Effector memory CD4-positive, alpha-beta T cell (primary cell): ENCODE data around the gene SH3PXD2A.

ENCODE experiments used
- DNase-seq, 3 donors: peaks; one replicate each; pipeline ENCODE4 v3.0.0-alpha.2; 2020
- H3K27ac ChIP-seq: 2 replicates; pipeline ENCODE4 v1.7.0; 2013; ENCODE audit warnings: mild to moderate bottlenecking, low read length, moderate library complexity; ENCODE audit not compliant: insufficient read depth, poor library complexity, severe bottlenecking
- H3K27me3 ChIP-seq: replicated peaks from 2 replicates; pipeline ENCODE4 v1.7.0; 2013; ENCODE audit warnings: mild to moderate bottlenecking, low read length; ENCODE audit not compliant: insufficient read depth, control insufficient read depth, poor library complexity, severe bottlenecking
- H3K36me3 ChIP-seq: 2 replicates; pipeline ENCODE4 v1.7.0; 2013; ENCODE audit warnings: mild to moderate bottlenecking, low read length, moderate library complexity; ENCODE audit not compliant: control insufficient read depth, insufficient read depth
- H3K4me1 ChIP-seq: 2 replicates; pipeline ENCODE4 v1.7.0; 2013; ENCODE audit warnings: low read length, mild to moderate bottlenecking; ENCODE audit not compliant: control insufficient read depth, insufficient read depth, poor library complexity, severe bottlenecking
- H3K4me3 ChIP-seq: 2 replicates; pipeline ENCODE4 v1.7.0; 2013; ENCODE audit warnings: low read length, low read depth, mild to moderate bottlenecking; ENCODE audit not compliant: insufficient read depth, poor library complexity, severe bottlenecking
- H3K9me3 ChIP-seq: 2 replicates; pipeline ENCODE4 v1.7.0; 2013; ENCODE audit warnings: mild to moderate bottlenecking, low read length, moderate library complexity; ENCODE audit not compliant: control insufficient read depth

The SH3PXD2A gene

DNA sequence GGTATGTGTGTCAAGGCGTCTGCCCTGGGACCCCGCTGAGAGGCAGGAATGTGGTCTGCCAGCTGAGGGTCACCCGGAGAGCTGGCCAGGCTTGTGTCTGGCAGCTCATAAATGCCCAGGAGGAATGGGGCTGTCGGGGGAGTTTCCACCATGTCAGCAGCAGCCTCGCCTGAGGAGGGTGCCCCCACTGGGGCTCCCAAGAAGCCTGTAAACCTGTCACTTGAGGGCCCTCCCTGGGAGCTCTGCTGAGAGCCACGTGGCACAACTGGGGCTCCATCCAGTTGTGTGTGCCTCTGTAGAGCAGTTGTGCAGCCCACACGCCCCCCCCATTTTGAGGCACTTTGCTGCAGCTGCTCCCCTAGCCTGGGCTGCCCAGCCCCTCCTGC lies 291.3 kb downstream of the SH3PXD2A start:
- no peak for DNase-seq

DNA sequence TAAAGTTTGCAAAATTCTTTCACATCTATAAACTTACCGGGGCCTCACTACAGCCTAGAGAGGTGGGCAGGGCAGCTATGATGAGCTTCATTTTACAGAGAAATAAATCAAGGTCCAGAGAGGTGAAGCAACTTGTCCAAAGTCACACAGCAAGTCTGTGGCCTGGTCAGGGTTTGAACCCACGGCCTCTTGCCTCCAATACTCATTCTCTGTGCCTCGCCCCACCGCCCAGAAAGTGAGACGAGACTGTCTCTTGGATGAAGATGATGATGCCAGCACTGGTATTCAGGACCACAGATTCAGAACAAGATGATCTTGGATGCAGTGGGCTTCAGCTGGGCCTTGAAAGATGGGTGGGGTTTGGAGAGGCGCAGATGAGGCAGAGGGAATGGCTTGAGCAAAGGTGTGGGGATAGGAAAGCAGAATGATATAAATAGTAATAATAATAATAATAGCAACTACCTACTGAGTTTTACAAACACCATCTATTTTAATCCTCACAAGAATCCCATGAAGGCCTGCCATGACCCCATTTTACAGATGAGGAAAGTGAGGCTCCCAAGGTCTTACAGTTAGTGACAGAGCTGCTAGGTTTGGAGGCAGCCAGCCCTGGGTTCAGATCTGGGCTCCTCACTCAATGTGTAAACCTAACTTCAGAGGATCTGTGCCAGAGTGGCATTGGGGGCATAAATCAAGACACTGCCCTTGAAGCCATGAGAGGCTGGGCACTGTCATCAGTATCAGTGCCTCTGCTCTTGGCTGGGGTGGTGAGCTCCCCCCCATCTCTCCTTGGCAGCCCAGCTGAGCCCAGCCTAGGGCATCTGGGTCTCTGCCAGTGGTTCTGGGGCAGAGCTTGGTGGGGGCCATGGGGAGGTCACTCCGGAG lies 291.9 kb downstream of the SH3PXD2A start:
- no peak overlapping the region for H3K4me3 ChIP-seq
- no peaks in the 10 kb centered on the region for H3K36me3 ChIP-seq
- no peaks in the 10 kb centered on the region for H3K4me1 ChIP-seq
- H3K27ac ChIP-seq: no peak overlapping the region
- H3K27me3 ChIP-seq: no peaks in the 10 kb centered on the region
- no peaks in the 10 kb centered on the region for H3K9me3 ChIP-seq
- DNase-seq: no peak

More for the DNA sequence above, 291.3 kb downstream of the SH3PXD2A start:
- Histone ChIP-seq H3K27me3 (no peaks in the 10 kb centered on the region), H3K9me3 (no peaks in the 10 kb centered on the region), H3K27ac (no peak overlapping the region), H3K36me3 (no peaks in the 10 kb centered on the region), H3K4me3 (no peak overlapping the region), H3K4me1 (no peaks in the 10 kb centered on the region)

DNA sequence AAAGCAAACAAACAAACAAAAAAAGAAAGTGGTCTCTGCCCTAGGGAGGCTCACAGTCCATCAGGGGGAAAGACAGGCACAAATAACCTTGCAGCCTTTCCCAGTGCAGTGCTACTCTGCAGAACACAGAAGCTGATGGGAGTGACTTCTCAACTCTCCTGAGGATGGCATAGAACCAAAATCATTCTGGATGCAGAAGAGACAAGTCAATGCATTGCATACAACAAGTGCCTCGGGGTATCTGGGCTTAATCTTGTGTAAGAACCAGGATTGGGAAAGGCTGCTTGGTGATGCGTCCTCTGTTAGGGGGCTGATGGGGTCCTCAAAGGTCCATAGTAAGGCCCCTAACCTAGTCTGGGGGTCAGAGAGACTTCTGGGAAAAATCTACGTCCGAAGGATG lies 293.0 kb downstream of the SH3PXD2A start:
- Histone ChIP-seq H3K27me3 (no peaks in the 10 kb centered on the region), H3K9me3 (no peaks in the 10 kb centered on the region), H3K4me3 (no peak overlapping the region), H3K4me1 (no peaks in the 10 kb centered on the region), H3K27ac (no peak overlapping the region), H3K36me3 (no peaks in the 10 kb centered on the region)
- DNase-seq: no peak

DNA sequence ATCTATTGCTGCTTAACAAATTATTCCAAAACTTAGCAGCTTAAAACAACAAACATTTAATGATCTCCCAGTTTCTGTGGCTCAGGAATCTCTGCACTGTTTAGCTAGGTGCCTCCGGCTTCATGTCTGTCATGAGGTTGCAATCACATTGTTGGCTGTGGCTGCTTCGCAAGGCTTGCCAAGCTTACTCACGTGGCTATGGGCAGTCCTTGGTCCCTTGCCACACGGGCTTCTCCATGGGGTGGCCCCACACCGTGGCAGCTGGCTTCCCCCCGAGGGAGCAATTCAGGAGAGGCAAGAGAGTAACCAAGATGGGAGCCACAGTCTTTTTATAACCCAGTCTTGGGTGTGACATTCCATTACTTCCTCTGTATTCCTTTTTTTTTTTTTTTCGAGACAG lies 294.5 kb downstream of the SH3PXD2A start:
- no peaks in the 10 kb centered on the region for H3K27me3 ChIP-seq
- H3K27ac ChIP-seq: no peak overlapping the region
- H3K9me3 ChIP-seq: no peaks in the 10 kb centered on the region
- no peak for DNase-seq
- no peaks in the 10 kb centered on the region for H3K36me3 ChIP-seq
- no peaks in the 10 kb centered on the region for H3K4me1 ChIP-seq
- H3K4me3 ChIP-seq: no peak overlapping the region

DNA sequence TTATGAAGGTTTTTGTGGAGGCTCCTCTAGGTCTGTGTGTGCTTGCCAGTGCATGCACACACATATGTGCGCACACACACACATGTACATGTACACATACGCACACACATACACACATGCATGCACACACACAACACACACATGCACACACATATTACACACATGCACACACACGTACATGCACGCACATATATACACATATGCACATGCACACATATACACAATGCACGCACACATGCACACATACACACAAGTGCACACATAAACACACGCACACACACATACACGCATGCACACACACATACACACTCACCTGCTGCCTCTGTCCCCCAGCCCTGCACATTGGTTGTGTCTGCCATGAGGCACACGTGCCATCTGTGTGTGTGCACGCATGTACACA lies 295.6 kb downstream of the SH3PXD2A start:
- H3K27me3 ChIP-seq: no peaks in the 10 kb centered on the region
- H3K36me3 ChIP-seq: no peaks in the 10 kb centered on the region
- H3K4me3 ChIP-seq: no peak overlapping the region
- no peaks in the 10 kb centered on the region for H3K9me3 ChIP-seq
- no peaks in the 10 kb centered on the region for H3K4me1 ChIP-seq
- H3K27ac ChIP-seq: no peak overlapping the region
- DNase-seq: no peak

DNA sequence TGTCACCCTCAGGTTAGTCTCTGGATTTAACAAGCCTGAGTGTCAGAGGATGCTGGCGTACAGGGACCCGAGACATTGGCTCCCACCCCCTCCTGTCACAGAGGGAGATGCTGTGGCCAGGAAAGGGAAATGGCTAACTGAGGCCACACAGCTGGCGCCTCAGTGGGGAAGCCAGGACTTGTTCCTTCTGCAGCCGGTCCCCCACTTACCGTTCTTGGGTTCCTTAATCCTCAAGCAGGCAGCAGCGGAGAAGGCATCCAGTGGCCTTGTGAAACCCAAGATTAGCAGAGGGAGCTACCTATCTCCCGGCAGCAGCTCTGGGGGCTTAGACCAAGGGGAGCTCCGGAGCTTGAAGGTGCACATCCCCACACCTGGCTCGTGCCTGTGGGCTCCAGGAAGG lies 296.5 kb downstream of the SH3PXD2A start:
- H3K27me3 ChIP-seq: no peaks in the 10 kb centered on the region
- no peaks in the 10 kb centered on the region for H3K9me3 ChIP-seq
- H3K27ac ChIP-seq: no peak overlapping the region
- no peak overlapping the region for H3K4me3 ChIP-seq
- no peaks in the 10 kb centered on the region for H3K4me1 ChIP-seq
- DNase-seq: no peak
- H3K36me3 ChIP-seq: no peaks in the 10 kb centered on the region

DNA sequence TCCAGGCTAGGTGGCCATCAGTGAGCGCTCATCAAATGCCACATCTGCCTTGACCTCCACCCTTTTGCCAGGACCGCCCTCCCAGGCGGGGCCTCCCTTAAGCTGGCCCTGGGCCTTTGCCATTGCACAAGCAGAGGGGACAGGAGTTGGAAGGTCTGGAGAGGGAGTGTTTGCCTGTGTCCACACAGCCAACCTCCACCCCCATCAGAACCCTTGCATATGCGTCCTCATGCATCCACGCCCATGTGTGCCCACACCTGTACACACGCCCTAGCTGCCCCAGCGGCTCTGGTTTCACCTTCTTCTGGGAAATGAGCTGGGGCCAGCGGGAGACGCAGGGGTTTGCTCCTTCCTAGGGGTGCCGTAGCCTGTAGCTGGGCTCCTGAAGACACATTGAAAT lies 297.9 kb downstream of the SH3PXD2A start:
- no peak for DNase-seq
- Histone ChIP-seq H3K27me3 (no peaks in the 10 kb centered on the region), H3K27ac (no peak overlapping the region)

DNA sequence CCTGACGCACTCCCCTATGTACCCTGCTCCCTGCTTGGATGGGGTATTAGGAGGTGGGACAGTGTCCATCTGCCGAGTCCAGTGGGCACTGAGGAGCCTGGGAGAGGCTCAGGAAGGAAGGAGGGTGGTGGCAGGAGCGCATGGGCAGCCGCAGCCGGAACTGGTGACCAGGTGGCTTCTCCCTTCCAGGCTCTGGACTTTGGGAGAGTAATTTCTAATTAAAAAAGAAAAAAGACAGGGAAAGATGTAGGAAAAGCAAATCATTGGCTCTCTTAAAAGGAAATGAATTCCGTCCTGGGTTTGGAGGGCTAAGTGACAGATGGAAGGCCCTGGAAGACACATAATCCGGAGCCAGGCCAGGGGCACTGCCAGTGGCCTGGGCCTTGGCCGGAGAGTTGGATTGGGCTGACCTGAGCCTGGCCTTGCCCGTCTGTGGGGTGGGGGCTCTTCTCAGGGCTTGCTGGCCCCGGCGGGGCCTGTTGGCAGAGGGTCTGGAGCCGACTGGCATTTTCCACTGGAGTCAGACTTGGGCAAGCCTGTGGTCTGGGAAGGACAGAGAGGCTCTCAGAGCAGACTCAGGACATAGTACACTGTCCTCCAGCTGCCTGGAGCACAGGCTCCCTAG lies 298.9 kb downstream of the SH3PXD2A start:
- Histone ChIP-seq H3K9me3 (no peaks in the 10 kb centered on the region), H3K4me1 (no peaks in the 10 kb centered on the region), H3K27me3 (no peaks in the 10 kb centered on the region), H3K27ac (no peak overlapping the region), H3K36me3 (no peaks in the 10 kb centered on the region), H3K4me3 (no peak overlapping the region)
- DNase-seq: no peak

More for the DNA sequence above, 297.9 kb downstream of the SH3PXD2A start:
- Histone ChIP-seq H3K9me3 (no peaks in the 10 kb centered on the region), H3K36me3 (no peaks in the 10 kb centered on the region), H3K4me3 (no peak overlapping the region), H3K4me1 (no peaks in the 10 kb centered on the region)

DNA sequence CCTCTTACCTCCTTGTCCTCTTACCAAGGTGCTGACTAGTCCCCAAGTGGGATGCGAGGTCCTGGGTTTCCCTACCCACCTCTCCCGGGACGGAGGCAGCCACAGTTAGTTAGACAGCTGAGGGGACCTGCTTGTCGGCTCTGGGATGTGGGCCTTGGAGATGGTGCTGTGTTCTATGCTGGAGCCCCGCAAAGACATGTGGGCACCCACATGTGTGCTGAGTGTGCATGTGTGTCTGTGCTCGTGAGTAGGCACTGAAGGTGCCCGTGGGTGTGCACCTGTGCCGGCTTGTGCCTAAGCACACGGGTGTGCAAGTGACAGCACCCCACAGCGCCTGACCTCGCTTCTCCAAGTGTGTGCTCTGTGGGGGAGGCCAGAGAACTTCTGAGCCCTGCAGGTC lies 299.7 kb downstream of the SH3PXD2A start:
- Histone ChIP-seq H3K4me1 (no peaks in the 10 kb centered on the region), H3K36me3 (no peaks in the 10 kb centered on the region), H3K27ac (no peak overlapping the region), H3K27me3 (no peaks in the 10 kb centered on the region), H3K4me3 (no peak overlapping the region), H3K9me3 (no peaks in the 10 kb centered on the region)
- no peak for DNase-seq

DNA sequence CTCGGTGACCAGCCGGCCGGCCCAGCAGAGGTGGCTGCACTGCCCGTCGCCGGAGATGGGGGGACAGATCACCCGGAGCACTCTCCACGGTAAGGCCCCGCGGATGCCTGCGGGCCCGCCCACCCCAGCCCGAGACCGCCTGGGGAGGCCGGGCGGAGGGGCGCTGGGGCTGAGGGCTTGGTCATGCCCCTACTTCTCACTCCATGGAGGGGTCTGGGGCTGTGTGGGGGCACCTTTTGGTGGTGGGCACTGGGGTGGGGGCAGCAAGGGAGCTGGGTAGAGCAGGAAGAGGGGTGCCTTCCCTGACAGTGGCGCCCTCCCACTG lies 300.1 kb downstream of the SH3PXD2A start:
- Histone ChIP-seq H3K27ac (no peak overlapping the region), H3K4me3 (no peak overlapping the region), H3K27me3 (no peaks in the 10 kb centered on the region), H3K9me3 (no peaks in the 10 kb centered on the region), H3K4me1 (no peaks in the 10 kb centered on the region), H3K36me3 (no peaks in the 10 kb centered on the region)
- DNase-seq: no peak
